ENCODE measurements around the gene PSTPIP2. TPM values are rescaled to one million over a fixed set of nuclear protein-coding genes. Genes with fewer than 3 reads are reported as not detected.
"Not testable (repeated sequence)": the region's sequence is repeated elsewhere in the genome, so short reads cannot be mapped to it uniquely, and the experiment has no call there.

The PSTPIP2 gene
- total RNA-seq, 1 donor from 2014 or later = 14.2 TPM

DNA sequence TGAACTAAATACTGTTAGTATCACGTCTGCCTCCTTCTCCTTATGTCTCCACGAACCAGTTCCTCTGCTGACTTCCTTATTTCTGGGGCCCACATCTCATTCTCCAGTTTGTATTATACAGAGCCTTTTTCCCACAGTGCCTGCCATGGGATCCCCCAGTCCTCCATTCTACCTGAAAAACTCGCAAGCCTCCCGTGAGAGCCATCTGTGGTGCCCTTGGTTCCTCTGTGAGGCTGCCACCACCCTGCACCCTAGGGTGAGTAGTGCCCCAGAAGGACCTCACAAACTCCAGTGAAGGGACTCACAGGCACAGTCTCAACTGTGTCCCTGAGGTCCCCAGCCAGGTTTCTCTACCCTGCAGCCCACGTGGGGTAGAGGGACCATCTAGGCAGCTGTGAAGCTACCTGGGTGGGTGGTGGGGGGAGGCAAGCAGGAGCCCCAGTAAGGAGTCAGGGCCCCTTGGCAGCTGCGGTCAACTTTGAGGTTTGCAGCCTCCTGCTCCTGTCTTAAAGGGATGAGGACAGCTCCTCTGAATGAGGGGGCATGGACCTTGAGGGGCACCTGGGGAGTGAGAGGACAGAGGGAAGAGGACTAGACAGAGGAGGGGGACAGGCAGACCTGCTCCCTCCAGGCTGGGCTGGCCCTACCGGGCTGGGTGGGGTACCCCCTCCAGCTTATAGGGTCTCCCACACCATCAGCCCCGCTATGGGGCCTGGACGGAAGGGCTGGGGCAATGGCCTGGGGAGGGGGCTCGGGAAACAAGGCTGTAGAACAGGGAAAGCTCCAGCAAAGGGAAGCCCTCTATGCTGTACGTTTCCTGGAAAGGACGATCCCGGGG, 1.0 kb downstream of the PSTPIP2 start:
- intact Hi-C loops (cut with micrococcal nuclease) = loop anchor here (1.0 to 2.0 kb wide), 2 partner anchors 16 to 29 kb away; no protein-coding TSS in a partner anchor

DNA sequence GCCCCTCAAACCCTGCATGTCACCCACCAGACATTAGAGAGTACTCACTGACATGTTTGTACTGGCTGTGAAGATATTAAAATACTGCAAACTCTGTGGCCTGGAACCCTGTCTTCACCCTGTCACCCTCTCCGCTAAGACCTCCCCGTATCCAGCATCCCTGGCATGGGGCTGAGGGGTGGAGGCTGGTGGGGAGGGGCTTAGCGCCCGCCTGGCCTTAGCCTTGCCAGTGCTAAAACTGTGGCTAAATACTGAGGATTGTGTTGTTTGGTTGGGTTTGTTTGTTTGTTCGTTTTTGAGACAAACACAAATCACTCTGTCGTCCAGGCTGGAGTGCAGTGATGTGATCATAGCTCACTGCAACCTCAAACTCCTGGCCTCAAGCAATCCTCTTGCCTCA, 1.8 kb downstream of the PSTPIP2 start:
- intact Hi-C loops (cut with micrococcal nuclease) = loop anchor here (2.0 kb wide), 1 partner anchor 15 kb away; no protein-coding TSS in a partner anchor

DNA sequence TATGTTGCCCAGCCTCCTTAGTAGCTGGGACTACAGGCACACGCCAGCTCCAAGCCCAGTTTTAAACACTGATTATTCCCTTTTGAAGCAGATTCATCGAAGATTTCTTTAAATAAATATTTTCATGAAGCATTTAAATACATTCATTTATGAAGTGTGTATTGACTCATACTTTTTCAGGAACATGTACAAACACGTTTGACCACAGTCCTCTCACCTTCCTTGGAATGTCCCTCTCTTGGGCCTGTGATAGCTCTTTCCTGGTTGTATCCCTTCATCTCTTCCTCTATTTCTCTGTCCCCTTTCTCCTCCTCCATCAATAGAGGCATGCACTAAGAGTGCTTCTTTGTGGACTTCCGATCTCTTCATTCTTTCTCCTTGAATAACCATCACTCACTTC, 2.5 kb downstream of the PSTPIP2 start:
- intact Hi-C loops (cut with micrococcal nuclease) = no loop called here

DNA sequence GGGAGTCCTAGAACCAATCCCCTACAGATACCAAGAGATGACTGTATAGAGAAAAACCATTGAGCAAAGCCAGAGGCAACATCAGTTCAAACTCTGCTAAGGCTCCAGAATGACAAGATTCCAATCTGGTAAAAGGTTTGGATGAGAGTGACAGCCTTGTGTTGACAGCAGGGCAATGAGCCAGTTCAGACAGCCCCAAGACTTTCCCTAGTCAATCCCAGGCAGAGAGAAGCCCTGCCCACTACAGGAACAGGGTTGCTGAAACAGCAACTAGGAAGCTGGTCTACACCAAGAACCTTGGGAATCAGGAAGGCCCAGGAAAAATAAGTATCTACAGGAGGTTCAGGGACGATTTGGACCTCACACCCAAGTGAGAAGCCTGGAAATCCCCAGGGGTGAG, 3.3 kb downstream of the PSTPIP2 start:
- intact Hi-C loops (cut with micrococcal nuclease) = no loop called here

DNA sequence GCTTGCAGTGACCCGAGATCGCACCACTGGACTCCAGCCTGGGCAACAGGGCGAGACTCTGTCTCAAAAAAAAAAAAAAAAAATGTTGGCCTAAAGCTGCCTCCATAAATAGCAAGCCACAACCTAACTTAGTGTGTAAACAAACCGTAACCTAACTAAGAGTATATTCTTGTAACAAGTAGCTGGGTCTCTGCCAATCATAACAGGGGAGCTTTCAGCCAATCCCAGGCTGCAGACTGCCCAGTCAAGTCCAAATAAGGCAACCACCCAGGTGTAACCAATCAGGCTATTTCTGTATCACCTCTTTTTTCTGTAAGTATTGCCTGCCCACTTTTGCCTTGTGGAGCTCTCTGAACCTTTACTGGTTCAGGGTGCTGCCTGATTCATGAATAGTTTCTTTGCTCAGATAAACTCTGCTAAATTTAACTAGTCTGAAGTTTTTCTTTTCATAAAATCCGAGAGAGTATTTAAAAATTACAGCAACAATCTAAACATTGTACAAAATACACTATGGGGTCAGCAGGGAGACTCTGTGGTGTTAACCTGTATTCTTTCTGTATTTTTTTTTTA, 4.5 kb downstream of the PSTPIP2 start:
- intact Hi-C loops (cut with micrococcal nuclease) = no loop called here

DNA sequence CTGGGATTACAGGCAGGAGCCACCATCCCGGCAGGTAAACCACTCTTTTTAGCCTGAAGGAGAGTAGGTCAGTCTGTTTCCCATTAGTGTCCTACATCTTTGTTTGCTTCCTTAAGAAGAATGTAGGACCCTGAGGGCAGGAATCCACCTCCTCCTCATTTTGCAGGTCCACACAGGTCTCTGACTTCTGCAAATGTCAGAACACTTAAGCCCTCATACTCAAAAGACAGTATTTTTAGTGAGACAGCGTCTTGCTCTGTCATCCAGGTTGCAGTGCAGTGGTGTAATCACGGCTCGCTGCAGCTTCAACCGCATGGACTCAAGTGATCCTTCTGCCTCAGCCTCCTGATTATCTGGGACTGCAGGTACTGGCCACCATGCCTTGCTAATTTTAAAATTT, 9.3 kb downstream of the PSTPIP2 start:
- intact Hi-C loops (cut with micrococcal nuclease) = no loop called here

DNA sequence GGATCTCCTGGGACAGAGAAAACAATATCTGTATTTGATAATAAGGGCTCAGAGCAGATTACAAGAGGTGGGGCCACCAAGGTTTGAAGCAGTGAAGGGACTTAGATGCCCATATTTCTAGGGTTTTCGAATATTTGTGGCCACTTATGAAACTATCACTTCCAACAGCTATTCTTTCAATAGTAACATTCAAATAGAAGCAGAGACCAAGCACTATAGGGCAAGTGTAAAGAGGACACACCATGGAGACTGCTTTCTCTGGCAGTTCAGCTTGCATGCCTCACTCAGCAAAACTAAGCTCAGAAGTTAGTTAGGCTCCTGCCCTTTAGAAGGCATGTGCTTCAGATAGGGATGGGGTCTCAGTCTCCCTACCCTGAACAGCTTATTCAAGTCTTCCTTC, 10.3 kb downstream of the PSTPIP2 start:
- intact Hi-C loops (cut with micrococcal nuclease) = no loop called here

DNA sequence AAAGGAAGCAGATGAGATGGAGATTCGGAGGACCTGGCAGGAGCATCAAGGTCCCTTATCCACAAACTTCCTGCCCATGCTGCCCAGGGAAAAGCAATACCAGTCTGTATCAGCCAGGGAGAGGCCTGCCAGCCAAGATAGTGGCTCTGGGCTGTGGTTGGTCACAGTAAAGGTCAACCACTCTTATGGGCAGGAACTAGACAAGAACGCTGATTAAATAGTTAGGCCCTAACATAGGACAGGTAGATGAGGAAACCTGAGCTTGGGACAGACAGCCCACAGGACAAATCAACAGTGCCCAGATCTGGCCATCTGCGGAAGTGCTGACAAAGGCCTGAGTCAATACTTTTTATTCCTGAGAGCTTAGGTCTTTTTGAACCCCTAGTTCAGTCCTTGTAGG, 10.7 kb downstream of the PSTPIP2 start:
- intact Hi-C loops (cut with micrococcal nuclease) = no loop called here

DNA sequence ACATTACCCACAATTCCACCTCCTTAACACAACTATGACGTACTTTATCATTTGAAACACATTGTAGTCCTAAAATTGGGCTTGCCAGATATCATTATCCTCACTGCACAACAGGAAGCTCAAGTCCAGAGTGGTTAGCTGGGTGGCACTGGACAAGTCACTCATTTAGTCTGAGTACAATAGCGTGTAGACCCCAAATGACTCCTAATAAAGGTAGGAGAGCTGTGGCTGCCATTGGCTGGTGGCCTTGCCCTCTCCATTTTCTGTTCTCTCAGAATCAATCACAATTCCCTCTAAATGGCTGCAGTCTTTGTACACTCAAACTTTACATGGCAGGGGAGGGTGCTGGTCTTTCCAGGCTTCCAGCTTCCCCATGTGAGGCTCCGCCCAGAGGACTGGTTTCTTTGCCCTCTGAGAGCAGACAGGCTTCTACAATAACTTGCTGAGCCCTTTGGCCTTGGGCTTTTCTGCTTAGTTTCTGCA, 11.7 kb downstream of the PSTPIP2 start:
- intact Hi-C loops (cut with micrococcal nuclease) = no loop called here

DNA sequence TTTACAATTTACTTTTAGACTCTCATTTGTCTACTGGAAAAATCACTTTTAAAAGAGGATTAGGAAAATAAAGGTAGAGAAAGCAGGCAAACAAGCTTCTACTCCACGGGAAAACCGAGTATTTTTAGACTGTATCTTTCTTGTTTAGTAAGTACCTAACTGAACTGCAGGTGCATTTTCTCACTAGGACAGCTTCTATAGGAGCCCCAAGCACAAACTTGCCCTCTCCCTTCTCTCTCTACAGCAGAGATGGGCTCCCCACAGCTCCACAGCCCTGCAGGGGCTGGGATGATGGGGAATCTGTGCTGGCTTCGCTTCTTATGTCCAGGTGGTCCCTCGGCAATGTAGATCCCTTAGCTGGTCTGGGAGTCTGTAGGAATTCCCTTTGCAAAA, 16.2 kb downstream of the PSTPIP2 start:
- intact Hi-C loops (cut with micrococcal nuclease) = loop anchor here (2.0 kb wide), 2 partner anchors 15 kb away; no protein-coding TSS in a partner anchor

DNA sequence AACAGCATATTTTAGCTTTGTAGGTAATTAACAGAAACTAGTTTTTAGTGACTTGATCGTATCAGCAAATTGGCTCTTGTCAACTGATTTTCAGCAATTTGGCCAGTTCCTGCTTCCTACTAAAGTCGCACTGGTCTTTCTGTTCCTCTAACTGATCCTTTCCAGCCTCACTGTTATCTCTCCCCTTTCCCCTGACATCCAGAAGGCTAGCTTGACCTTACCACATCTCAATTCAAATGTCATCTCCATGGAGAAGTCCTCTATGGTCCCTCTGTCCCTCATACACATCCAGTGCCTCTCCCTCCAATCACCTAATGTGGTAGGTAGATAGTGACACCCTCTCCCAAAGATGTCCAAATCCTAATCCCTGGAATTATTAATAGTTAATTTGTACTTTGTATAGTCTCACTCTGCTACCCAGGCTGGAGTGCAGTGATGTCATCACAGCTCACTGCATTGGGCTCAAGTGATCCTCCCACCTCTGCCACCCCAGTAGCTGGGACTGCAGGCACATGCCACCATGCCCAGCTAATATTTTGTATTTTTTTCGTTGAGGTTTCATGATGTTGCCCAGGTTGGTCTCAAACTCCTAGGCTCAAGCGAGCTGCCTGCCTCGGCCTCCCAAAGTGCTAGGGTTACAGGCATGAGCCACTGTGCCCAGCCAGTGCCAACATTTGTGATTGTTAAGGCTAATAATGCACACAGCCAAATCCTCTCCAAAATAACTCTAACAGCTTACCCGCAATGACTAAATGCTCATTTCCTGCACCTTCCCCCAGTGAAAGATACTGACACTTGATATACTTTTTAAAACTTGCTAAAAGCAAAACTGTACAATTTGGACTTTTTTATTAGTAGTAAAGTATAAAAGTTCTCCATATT, 16.9 kb downstream of the PSTPIP2 start:
- intact Hi-C loops (cut with micrococcal nuclease) = loop anchor here (2.0 kb wide), 2 partner anchors 14 to 16 kb away; no protein-coding TSS in a partner anchor

DNA sequence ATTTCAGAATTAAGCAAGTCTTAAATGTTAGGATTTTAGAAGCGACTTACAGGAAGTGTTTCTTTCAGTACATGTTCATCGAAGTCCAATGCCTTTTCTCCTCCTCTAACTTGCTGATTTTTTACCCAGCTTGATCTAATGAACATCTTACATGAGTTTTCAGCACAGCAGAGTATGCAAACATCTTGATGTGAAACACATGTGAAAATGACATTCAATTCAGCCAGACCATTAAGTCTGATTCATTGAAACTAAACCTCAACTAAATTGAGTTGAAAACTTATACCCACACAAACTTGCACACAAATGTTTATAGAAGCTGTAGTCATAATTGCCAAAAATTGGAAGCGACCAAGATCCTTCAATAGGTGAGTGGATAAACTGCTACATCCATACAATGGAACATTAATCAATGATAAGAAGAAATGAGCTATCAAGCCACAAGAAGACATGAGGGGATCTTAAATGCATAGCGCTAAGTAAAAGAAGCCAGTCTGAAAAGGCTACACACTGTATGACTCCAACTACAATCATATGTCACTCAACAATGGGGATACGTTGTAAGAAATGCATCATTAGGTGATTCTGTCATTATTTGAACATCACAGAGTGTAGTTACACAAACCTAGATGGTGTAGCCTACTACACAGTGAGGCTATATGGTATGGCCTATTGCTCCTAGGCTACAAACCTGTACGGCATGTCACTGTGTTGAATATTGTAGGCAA, 18.5 kb downstream of the PSTPIP2 start:
- intact Hi-C loops (cut with micrococcal nuclease) = loop anchor here (2.0 kb wide), 2 partner anchors 13 to 17 kb away; no protein-coding TSS in a partner anchor

DNA sequence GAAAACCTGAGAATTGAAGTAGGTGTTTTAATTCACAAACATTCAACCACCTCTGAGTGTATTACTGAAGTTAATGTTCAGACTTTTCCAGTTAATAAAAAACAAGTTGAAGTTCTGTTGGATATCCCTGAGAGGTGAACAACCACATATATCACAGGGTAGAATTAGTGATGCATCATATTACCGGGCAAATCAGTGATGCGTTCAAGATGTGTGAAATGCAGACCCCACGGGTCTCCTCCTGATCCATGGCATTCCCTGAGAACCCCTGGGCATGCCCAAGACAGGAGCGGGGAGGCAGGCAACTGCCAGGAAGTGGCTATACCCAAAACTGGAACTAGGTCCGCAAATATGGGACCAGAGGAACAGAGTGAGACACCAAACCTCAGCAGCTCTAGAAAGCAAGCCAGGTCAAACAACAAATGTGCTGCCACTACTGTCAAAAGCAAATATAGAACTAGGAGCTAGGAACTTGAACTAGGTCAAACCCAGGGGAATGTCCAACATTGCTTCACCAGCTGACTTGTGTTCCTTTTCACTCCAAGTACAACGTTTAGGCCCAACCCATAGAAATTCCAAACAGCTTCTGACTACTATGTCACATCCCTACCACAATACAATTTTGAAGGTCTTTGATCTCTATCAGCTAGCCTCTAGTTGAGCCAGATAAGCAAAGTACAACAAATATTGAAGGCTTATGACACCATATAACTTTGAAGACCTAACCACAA, 20.2 kb downstream of the PSTPIP2 start:
- intact Hi-C loops (cut with micrococcal nuclease) = no loop called here

DNA sequence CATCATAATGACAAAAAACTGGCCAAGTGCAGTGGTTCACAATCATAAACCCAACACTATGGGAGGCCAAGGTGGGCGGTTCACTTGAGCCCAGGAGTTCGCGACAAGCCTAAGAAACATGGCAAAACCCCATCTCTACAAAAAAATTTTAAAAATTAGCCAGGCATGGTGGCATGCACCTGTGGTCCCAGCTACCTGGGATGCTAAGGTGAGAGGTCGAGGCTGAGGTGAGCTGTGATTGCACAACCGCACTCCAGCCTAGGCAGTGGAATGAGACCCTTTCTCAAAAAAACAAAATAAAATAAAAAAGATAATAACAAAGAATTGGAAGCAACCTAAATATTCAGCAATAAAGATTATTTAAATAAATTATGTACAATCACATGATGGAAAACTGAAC, 21.8 kb downstream of the PSTPIP2 start:
- intact Hi-C loops (cut with micrococcal nuclease) = no loop called here

DNA sequence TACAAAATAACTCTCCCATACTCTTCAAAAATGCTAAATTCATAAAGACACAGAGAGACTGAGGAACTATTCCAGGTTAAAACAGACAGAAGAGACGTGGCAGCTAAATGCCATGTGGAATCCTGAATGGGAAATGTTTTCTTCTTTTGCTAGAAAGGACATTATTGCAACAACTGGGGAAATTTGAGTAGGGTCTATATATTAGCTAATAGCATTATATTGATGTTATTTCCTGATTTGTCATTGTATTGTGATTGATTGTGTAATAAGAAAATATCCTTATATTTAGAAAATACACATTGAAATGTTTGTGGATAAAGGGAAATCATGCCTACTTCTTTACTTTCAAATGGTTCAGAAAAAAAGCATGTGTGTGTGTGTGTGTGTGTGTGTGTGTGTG, 23.4 kb downstream of the PSTPIP2 start:
- intact Hi-C loops (cut with micrococcal nuclease) = no loop called here

DNA sequence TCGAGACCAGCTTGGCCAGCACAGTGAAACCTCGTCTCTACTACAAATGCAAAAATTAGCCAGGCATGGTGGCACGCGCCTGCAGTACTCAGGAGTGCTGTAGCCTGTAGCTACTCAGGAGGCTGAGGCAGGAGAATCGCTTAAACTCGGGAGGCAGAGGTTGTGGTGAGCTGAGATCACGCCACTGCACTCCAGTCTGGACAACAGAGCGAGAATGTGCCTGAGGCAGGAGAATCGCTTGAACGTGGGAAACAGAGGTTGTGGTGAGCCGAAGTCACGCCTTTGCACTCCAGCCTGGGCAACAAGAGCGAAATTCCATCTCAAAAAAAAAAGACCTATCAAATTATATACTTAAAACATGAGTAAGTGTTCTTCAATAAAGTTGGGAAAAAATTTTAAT, 24.7 kb downstream of the PSTPIP2 start:
- intact Hi-C loops (cut with micrococcal nuclease) = not testable (repeated sequence)

DNA sequence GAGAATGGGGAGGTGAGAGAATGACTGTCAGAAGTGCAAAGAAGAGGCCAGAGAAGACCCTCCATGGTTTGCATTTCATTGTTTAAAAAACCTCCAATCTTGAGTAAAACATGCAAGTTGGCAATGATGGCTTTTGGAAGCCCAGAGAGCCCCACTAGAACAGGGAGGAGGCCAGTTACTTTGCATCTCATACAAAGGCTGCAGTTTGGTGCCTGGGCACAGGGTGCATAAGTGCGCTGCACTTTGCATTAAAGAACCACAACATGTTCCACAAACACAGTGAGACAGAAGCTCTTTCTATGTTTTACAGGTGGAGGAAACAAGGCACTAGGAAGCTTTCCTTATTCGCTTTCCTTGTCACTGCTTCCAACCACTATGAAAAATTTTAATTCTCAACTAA, 25.4 kb downstream of the PSTPIP2 start:
- intact Hi-C loops (cut with micrococcal nuclease) = no loop called here

DNA sequence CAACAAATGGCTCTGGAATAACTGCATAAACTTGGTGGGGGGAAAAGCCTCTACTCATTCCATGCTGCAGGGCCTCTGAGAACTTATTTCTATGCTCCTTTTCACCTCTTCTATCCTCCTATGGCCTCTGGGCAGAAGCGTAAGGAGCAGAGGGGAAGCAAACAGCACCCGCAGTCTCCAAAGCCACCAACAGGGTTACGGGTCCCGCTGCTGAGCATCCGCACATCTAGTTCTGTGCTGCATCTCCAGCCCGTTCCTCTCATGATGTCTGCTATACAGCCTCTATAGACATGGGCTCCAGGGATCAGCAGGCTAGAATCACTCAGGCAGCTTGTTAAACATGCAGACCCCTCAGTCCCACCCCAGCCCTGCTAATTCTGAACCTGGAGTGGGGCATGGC, 25.9 kb downstream of the PSTPIP2 start:
- intact Hi-C loops (cut with micrococcal nuclease) = no loop called here

DNA sequence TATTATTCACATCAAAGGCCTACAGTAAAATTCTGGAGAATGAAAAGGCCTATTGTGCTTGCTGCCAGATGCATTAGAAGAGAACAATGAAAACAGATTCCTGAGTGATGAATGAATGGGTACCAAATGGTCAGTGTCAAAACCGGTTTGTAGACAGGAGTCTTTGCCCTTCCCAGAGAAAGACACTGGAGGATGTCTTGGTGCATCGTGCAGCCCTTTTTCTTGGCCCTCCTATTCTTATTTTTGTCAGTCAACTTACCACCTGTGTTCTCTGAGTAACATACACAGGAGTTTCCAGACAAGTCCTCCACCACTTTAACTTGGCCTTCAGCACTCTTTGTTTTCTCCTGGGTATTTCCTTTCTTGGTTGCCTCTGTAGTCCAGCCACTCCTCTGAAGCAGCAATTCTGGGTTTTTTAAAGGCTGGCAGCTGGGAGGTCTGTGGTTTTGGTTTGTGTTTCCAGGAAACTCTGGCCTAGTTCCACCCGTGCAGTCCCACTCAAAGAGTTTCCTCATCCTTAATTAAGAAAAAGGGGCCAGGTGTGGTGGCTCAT, 29.4 kb downstream of the PSTPIP2 start:
- intact Hi-C loops (cut with micrococcal nuclease) = loop anchor here (1.0 kb wide), 2 partner anchors 14 to 29 kb away; no protein-coding TSS in a partner anchor

DNA sequence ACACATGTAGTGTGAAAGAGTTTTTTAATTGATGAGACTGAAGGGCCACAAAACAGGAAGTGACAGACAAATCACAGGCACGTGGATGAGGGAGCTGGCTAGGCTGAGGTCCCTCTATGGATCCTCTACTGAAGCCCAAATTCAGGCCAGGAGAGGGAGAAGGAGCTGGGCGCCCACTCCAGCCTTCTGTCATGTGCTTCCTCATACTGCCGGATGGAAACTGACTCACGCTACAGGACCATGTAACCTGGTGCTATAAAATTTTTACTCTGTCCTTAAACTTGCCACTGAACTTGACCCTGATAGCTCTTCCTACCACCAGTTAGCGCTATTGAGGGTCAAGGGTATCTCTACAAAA, 31.3 kb downstream of the PSTPIP2 start:
- intact Hi-C loops (cut with micrococcal nuclease) = loop anchor here (2.0 kb wide), 2 partner anchors 14 to 42 kb away; no protein-coding TSS in a partner anchor

All from T-helper 1 cell treated with Interleukin-12 subunit alpha and Interleukin-12 subunit beta and Interleukin-4 antibody, amounts not matched to agents 30 ng/mL and 1 ng/mL, for 36 hours (primary cell).